Measurements from ENCODE around the gene CORT. TPM values are rescaled to one million over a fixed set of nuclear protein-coding genes. Genes with fewer than 3 reads are reported as not detected.
A peak's percentile ranks its signal among the peaks of the same experiment; 100 is the strongest.
"Not testable (repeated sequence)": the region's sequence is repeated elsewhere in the genome, so short reads cannot be mapped to it uniquely, and the experiment has no call there.

CORT gene
- total RNA-seq = under 1 TPM in 2 of 3 donors, not detected in 1; 0.29 to 0.64 TPM

GRCh38 chr1:10449751-10450150 is at the start of gene CORT:
Gene CORT, plus strand, starts transcription at chr1:10450031. Its CDS starts 193 bp downstream, at chr1:10450224.
- no peaks in the 10 kb centered on the region for H3K4me1 ChIP-seq
- no peaks in the 10 kb centered on the region for H3K9me3 ChIP-seq
- H3K36me3 ChIP-seq = no peaks in the 10 kb centered on the region
- intact Hi-C loops (cut with DNase I; ENCODE audit: low total_unique reads) = no loop called here
- TF ChIP-seq CTCF (IDR thresholded peaks at IDR 0.05) (no peak), POLR2A (IDR thresholded peaks at IDR 0.05) (no peak), POLR2AphosphoS5 (IDR thresholded peaks at IDR 0.05) (no peak)
- H3K27me3 ChIP-seq = no peaks in the 10 kb centered on the region
- no peak within 1 kb of the TSS for H3K27ac ChIP-seq
- no peak for DNase-seq (ENCODE audit: low spot score in 2 of 2)
- no peak within 1 kb of the TSS for H3K4me3 ChIP-seq

- no peak overlapping the region for H3K4me3 ChIP-seq
- no peak overlapping the region for H3K27ac ChIP-seq
- no peaks in the 10 kb centered on the region for H3K36me3 ChIP-seq
- TF ChIP-seq POLR2AphosphoS5 (IDR thresholded peaks at IDR 0.05) (no peak), CTCF (IDR thresholded peaks at IDR 0.05) (no peak), POLR2A (IDR thresholded peaks at IDR 0.05) (no peak)
- H3K27me3 ChIP-seq = no peaks in the 10 kb centered on the region
- no peaks in the 10 kb centered on the region for H3K9me3 ChIP-seq
- H3K4me1 ChIP-seq = peaks cover 0 to 6% of the 10 kb centered on the region in 2 donors
- DNase-seq (ENCODE audit: low spot score in 2 of 2) = no peak
- intact Hi-C loops (cut with DNase I; ENCODE audit: low total_unique reads) = no loop called here
These were observed 48.5 kb upstream of the CORT start for GRCh38 chr1:10401281-10401680.

GRCh38 chr1:10402729-10403274 is 47.0 kb upstream of the CORT start:
- no peak for DNase-seq (ENCODE audit: low spot score in 2 of 2)
- no peaks in the 10 kb centered on the region for H3K36me3 ChIP-seq
- TF ChIP-seq POLR2A (IDR thresholded peaks at IDR 0.05) (no peak), POLR2AphosphoS5 (IDR thresholded peaks at IDR 0.05) (no peak), CTCF (IDR thresholded peaks at IDR 0.05) (no peak)
- no peak overlapping the region for H3K27ac ChIP-seq
- H3K4me1 ChIP-seq = peaks cover 0 to 6% of the 10 kb centered on the region in 2 donors
- intact Hi-C loops (cut with DNase I; ENCODE audit: low total_unique reads) = no loop called here
- no peaks in the 10 kb centered on the region for H3K27me3 ChIP-seq
- no peaks in the 10 kb centered on the region for H3K9me3 ChIP-seq
- no peak overlapping the region for H3K4me3 ChIP-seq

- no peaks in the 10 kb centered on the region for H3K27me3 ChIP-seq
- no peaks in the 10 kb centered on the region for H3K4me1 ChIP-seq
- no peak overlapping the region for H3K4me3 ChIP-seq
- DNase-seq (ENCODE audit: low spot score in 2 of 2) = no peak
- H3K36me3 ChIP-seq = peaks cover 9% of the 10 kb centered on the region
- H3K27ac ChIP-seq = no peak overlapping the region
- H3K9me3 ChIP-seq = no peaks in the 10 kb centered on the region
- intact Hi-C loops (cut with DNase I; ENCODE audit: low total_unique reads) = no loop called here
- TF ChIP-seq POLR2AphosphoS5 (IDR thresholded peaks at IDR 0.05) (no peak), POLR2A (IDR thresholded peaks at IDR 0.05) (no peak), CTCF (IDR thresholded peaks at IDR 0.05) (no peak)
These were observed 42.6 kb upstream of the CORT start for GRCh38 chr1:10407201-10407600.

GRCh38 chr1:10415211-10415930 is 34.5 kb upstream of the CORT start:
- H3K4me1 ChIP-seq = no peaks in the 10 kb centered on the region
- H3K27me3 ChIP-seq = no peaks in the 10 kb centered on the region
- peak overlapping the region; percentile 48 to 64 for H3K27ac ChIP-seq
- H3K9me3 ChIP-seq = no peaks in the 10 kb centered on the region
- peaks cover 17% of the 10 kb centered on the region for H3K36me3 ChIP-seq
- DNase-seq (ENCODE audit: low spot score in 2 of 2) = no peak
- TF ChIP-seq CTCF (IDR thresholded peaks at IDR 0.05) = no peak
- TF ChIP-seq POLR2A (IDR thresholded peaks at IDR 0.05) = no peak
- TF ChIP-seq POLR2AphosphoS5 (IDR thresholded peaks at IDR 0.05) = no peak
- intact Hi-C loops (cut with DNase I; ENCODE audit: low total_unique reads) = no loop called here
- H3K4me3 ChIP-seq = no peak overlapping the region

- DNase-seq (ENCODE audit: low spot score in 2 of 2); H3K4me3 ChIP-seq; H3K4me1 ChIP-seq; H3K9me3 ChIP-seq; intact Hi-C loops (cut with DNase I; ENCODE audit: low total_unique reads); H3K27me3 ChIP-seq: not testable (repeated sequence)
- Histone ChIP-seq H3K27ac (peak overlapping the region in 1 of 2 donors; percentile 64), H3K36me3 (peaks cover 17% of the 10 kb centered on the region)
These were observed 33.9 kb upstream of the CORT start for GRCh38 chr1:10415967-10416366.

- intact Hi-C loops (cut with DNase I; ENCODE audit: low total_unique reads); H3K36me3 ChIP-seq: not testable (repeated sequence)
These were observed 31.1 kb upstream of the CORT start for GRCh38 chr1:10418741-10419140.

More at GRCh38 chr1:10418741-10419140, 31.1 kb upstream of the CORT start:
- H3K4me3 ChIP-seq; H3K4me1 ChIP-seq; H3K27me3 ChIP-seq; H3K9me3 ChIP-seq; DNase-seq (ENCODE audit: low spot score in 2 of 2); H3K27ac ChIP-seq: not testable (repeated sequence)

Data from breast epithelium (tissue), 4 donors.